Neural cell (in vitro differentiated cells): ENCODE data around the gene DDT.

Experiments used
- CTCF ChIP-seq: fragments of 450-650 bp; IDR thresholded peaks from 2 replicates; pipeline ENCODE4 v1.5.1; 2014; ENCODE audit warnings: antibody characterized with exemption, mild to moderate bottlenecking, moderate library complexity; ENCODE audit not compliant: poor library complexity, severe bottlenecking
- EP300 ChIP-seq: fragments of 450-650 bp; conservative IDR thresholded peaks from 2 replicates; pipeline ENCODE4 v1.6.1; 2014; ENCODE audit warnings: antibody characterized with exemption, mild to moderate bottlenecking, moderate library complexity; ENCODE audit not compliant: poor library complexity, severe bottlenecking
- EZH2 ChIP-seq: fragments of 200-600, 300-800 bp; shearing (Covaris generic), sonication (generic); IDR thresholded peaks from 2 replicates; pipeline ENCODE4 v1.6.1; 2014; ENCODE audit warnings: antibody characterized with exemption, low read length, borderline replicate concordance, mild to moderate bottlenecking; ENCODE audit not compliant: insufficient read depth, poor library complexity, severe bottlenecking
- POLR2AphosphoS5 ChIP-seq: IDR thresholded peaks from 2 replicates; pipeline ENCODE4 v1.6.1; 2012
- RAD21 ChIP-seq: fragments of 450-650 bp; conservative IDR thresholded peaks from 2 replicates; pipeline ENCODE4 v1.6.1; 2014; ENCODE audit warnings: antibody characterized with exemption, mild to moderate bottlenecking, moderate library complexity
- REST ChIP-seq: IDR thresholded peaks from 2 replicates; pipeline ENCODE4 v1.6.1; 2012; ENCODE audit warnings: borderline replicate concordance
- TAF1 ChIP-seq: IDR thresholded peaks from 2 replicates; pipeline ENCODE4 v1.6.1; 2012; ENCODE audit warnings: low read depth

GRCh38 chr22:24002272-24002671 is 28.0 kb upstream of the DDT start:
- TF ChIP-seq CTCF (no peak), EP300 (no peak), POLR2AphosphoS5 (no peak), EZH2 (no peak), REST (no peak), RAD21 (no peak), TAF1 (no peak)
